Measurements from ENCODE around the gene TARS1. TPM values are rescaled to one million over a fixed set of nuclear protein-coding genes. Genes with fewer than 3 reads are reported as not detected.

Gene TARS1
- total and polyA plus RNA-seq, 4 donors, result 71.5 to 97.5 (median 81.7) TPM

- Histone ChIP-seq H3K4me3 (no peak overlapping the region), H3K4me1 (ENCODE audit: control insufficient read depth in 5 of 5, insufficient read depth in 5 of 5, low read length in 5 of 5) (no peaks in the 10 kb centered on the region), H3K9ac (ENCODE audit: insufficient read depth in 1 of 2, low read length in 2 of 2) (no peak overlapping the region), H3K36me3 (ENCODE audit: control insufficient read depth in 4 of 4, insufficient read depth in 4 of 4, low read length in 4 of 4) (peaks cover 19 to 36% (median 23%) of the 10 kb centered on the region in 4 donors), H3K27ac (ENCODE audit: low read depth in 1 of 2, low read length in 1 of 2) (no peak overlapping the region), H3K9me3 (ENCODE audit: control insufficient read depth in 4 of 4, insufficient read depth in 3 of 4, low read length in 3 of 4) (no peaks in the 10 kb centered on the region), H3K27me3 (ENCODE audit: control insufficient read depth in 3 of 3, insufficient read depth in 3 of 3, low read length in 2 of 3) (no peaks in the 10 kb centered on the region)
- TF ChIP-seq CTCF (IDR thresholded peaks at IDR 0.05; ENCODE audit: control extremely low read depth, extremely low read depth), result no peak
- no peak for ATAC-seq (ENCODE audit: insufficient read depth, low FRiP score)
- 90 to 98% methylated on average over 2 of the region's 2 CpGs for WGBS, 2 donors
- no peak for DNase-seq
Observed at GRCh38 chr5:33474004-33474403, 33.2 kb downstream of the TARS1 start.

- H3K9me3 ChIP-seq (ENCODE audit: control insufficient read depth in 4 of 4, insufficient read depth in 3 of 4, low read length in 3 of 4), result no peaks in the 10 kb centered on the region
- H3K27me3 ChIP-seq (ENCODE audit: control insufficient read depth in 3 of 3, insufficient read depth in 3 of 3, low read length in 2 of 3), result no peaks in the 10 kb centered on the region
- no peak overlapping the region for H3K4me3 ChIP-seq
- peaks cover 13 to 31% (median 19%) of the 10 kb centered on the region in 4 donors for H3K36me3 ChIP-seq (ENCODE audit: control insufficient read depth in 4 of 4, insufficient read depth in 4 of 4, low read length in 4 of 4)
- 92 to 100% methylated on average over 3 of the region's 3 CpGs for WGBS, 2 donors
- DNase-seq (no peak), ATAC-seq (ENCODE audit: insufficient read depth, low FRiP score) (no peak)
- no peak overlapping the region for H3K27ac ChIP-seq (ENCODE audit: low read depth in 1 of 2, low read length in 1 of 2)
- no peak overlapping the region for H3K9ac ChIP-seq (ENCODE audit: insufficient read depth in 1 of 2, low read length in 2 of 2)
- no peak for TF ChIP-seq CTCF (IDR thresholded peaks at IDR 0.05; ENCODE audit: control extremely low read depth, extremely low read depth)
- H3K4me1 ChIP-seq (ENCODE audit: control insufficient read depth in 5 of 5, insufficient read depth in 5 of 5, low read length in 5 of 5), result no peaks in the 10 kb centered on the region
Observed at GRCh38 chr5:33474931-33475499, 34.2 kb downstream of the TARS1 start.

GRCh38 chr5:33475706-33476105, 34.9 kb downstream of the TARS1 start:
- no peaks in the 10 kb centered on the region for H3K9me3 ChIP-seq (ENCODE audit: control insufficient read depth in 4 of 4, insufficient read depth in 3 of 4, low read length in 3 of 4)
- ATAC-seq (ENCODE audit: insufficient read depth, low FRiP score) (no peak), DNase-seq (no peak)
- H3K4me3 ChIP-seq, result no peak overlapping the region
- WGBS, 2 donors, result 57 to 84% methylated on average over 5 of the region's 5 CpGs
- no peaks in the 10 kb centered on the region for H3K27me3 ChIP-seq (ENCODE audit: control insufficient read depth in 3 of 3, insufficient read depth in 3 of 3, low read length in 2 of 3)
- TF ChIP-seq CTCF (IDR thresholded peaks at IDR 0.05; ENCODE audit: control extremely low read depth, extremely low read depth), result no peak
- no peak overlapping the region for H3K27ac ChIP-seq (ENCODE audit: low read depth in 1 of 2, low read length in 1 of 2)
- no peak overlapping the region for H3K9ac ChIP-seq (ENCODE audit: insufficient read depth in 1 of 2, low read length in 2 of 2)
- H3K36me3 ChIP-seq (ENCODE audit: control insufficient read depth in 4 of 4, insufficient read depth in 4 of 4, low read length in 4 of 4), result peaks cover 8 to 24% (median 17%) of the 10 kb centered on the region in 4 donors
- H3K4me1 ChIP-seq (ENCODE audit: control insufficient read depth in 5 of 5, insufficient read depth in 5 of 5, low read length in 5 of 5), result no peaks in the 10 kb centered on the region

- Histone ChIP-seq H3K27ac (ENCODE audit: low read depth in 1 of 2, low read length in 1 of 2) (no peak overlapping the region), H3K9me3 (ENCODE audit: control insufficient read depth in 4 of 4, insufficient read depth in 3 of 4, low read length in 3 of 4) (no peaks in the 10 kb centered on the region), H3K4me1 (ENCODE audit: control insufficient read depth in 5 of 5, insufficient read depth in 5 of 5, low read length in 5 of 5) (no peaks in the 10 kb centered on the region), H3K9ac (ENCODE audit: insufficient read depth in 1 of 2, low read length in 2 of 2) (no peak overlapping the region), H3K27me3 (ENCODE audit: control insufficient read depth in 3 of 3, insufficient read depth in 3 of 3, low read length in 2 of 3) (no peaks in the 10 kb centered on the region), H3K4me3 (no peak overlapping the region), H3K36me3 (ENCODE audit: control insufficient read depth in 4 of 4, insufficient read depth in 4 of 4, low read length in 4 of 4) (peaks cover 8 to 22% (median 12%) of the 10 kb centered on the region in 4 donors)
- ATAC-seq (ENCODE audit: insufficient read depth, low FRiP score) (no peak), DNase-seq (no peak)
- WGBS, 2 donors, result 95 to 99% methylated on average over 3 of the region's 3 CpGs
- TF ChIP-seq CTCF (IDR thresholded peaks at IDR 0.05; ENCODE audit: control extremely low read depth, extremely low read depth), result no peak
Observed at GRCh38 chr5:33476992-33477391, 36.2 kb downstream of the TARS1 start.
